GM19463 (cell line): ENCODE data around the gene NMUR2.

Experiments
- ATAC-seq: cut with Tn5 transposase; IDR thresholded peaks from one replicate; pipeline ENCODE4 v1.9.1; 2021; ENCODE audit warnings: mild to moderate bottlenecking, moderate library complexity; ENCODE audit not compliant: unreplicated experiment

The NMUR2 gene

DNA sequence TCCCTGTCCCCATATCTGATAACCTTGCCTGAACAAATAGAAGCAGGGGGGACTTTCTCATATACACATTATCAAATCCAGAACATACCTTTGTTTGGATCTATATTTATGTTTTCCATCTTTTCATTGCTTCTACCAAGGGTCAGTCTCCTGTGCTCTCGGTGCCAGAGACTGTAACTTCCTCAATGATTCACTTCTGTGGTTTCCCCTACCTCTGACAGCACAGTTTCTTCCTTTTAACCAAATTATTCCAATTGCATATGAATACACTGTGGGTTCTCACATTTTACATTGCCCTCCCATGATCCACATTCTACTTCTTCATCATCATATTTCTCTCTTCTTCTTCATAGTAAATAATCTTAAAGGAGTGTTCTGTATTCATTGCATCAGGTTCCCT is 32.2 kb downstream of the NMUR2 start:
- no peak for ATAC-seq

DNA sequence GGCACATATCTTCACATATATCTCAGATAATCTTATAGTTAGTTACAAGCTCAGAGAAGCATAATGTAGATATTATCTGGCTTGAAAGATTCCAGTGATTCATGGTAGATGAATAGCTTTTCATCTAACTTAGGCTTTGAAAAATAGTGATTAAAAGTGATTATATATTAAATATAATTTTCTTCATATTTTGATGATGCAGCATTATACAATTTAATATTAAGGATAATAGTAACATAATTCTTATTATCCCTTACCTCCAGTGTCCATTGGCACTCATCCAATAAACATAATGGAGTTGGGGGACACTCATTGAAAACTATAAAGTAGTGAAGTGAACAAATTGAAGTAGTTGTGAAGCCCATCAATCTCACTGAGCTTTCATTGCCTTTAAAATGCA is 35.8 kb downstream of the NMUR2 start:
- no peak for ATAC-seq

DNA sequence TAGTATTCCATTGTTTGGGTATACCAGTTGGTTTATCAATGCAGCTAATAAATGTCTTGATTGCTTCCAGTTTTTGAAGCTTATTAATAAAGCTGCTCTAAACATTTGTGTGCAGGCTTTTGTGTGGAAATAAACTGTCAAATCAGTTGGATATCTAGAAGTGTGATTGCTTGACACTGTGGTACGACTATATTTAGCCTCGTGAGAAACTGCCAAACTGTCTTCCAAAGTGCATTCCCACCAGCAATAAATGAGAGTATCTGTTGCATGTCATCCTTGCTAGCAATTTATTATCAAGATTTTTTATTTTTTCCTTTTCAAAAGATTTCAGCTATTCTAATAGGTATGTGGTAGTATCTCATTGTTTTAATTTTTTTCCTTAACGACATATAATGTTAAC is 37.5 kb downstream of the NMUR2 start:
- ATAC-seq: no peak

DNA sequence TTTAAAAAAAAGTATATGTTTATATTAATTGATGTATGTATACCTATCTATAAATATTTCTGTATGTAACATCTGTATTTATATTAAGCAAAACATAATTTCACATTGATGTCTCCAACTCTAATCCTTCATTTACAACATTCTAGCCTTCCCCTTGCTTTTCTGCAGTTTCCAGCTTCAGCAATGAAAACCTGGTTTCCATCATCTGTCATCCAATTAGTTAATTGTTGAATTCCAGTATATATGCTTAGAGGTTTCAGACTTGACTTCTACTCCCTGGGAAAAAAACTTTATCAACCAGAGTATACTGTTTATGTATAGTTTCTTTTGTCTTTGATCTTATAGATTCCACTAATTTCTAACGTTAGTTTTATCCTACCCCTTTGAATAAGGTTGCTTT is 38.4 kb downstream of the NMUR2 start:
- ATAC-seq: no peak

DNA sequence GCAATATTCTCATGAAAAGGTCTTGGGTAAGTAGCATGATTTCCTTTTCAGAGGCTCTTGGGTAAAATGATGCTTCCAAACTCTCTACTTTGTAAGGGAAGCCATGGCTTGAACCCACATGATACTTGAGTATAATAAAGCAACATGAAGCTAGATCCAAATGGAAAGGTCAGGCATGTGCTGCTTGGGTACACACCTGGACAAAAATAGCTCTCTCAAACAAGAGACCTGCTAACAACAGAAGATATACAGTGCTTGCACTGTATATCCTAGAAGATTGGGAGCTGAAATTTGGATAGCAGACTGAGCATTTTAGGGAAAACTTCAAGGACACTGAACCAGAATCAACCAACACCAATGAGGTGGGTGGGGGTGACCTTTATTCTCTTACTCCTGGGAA is 40.2 kb downstream of the NMUR2 start:
- ATAC-seq: no peak

DNA sequence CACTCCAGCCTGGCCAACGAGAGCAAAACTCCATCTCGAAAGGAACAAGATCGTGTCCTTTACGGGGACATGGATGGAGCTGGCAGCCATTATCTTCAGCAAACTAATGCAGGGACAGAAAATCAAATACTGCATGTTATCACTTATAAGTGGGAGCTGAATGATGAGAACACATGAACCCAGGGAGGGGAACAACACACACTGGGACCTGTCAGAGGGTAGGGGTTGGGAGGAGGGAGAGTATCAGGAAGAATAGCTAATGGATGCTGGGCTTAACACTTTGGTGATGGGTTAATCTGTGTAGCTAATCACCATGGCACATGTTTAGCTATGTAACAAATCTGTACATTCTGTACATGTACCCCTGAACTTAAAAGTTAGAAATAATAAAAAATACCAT is 40.9 kb downstream of the NMUR2 start:
- ATAC-seq: no peak

DNA sequence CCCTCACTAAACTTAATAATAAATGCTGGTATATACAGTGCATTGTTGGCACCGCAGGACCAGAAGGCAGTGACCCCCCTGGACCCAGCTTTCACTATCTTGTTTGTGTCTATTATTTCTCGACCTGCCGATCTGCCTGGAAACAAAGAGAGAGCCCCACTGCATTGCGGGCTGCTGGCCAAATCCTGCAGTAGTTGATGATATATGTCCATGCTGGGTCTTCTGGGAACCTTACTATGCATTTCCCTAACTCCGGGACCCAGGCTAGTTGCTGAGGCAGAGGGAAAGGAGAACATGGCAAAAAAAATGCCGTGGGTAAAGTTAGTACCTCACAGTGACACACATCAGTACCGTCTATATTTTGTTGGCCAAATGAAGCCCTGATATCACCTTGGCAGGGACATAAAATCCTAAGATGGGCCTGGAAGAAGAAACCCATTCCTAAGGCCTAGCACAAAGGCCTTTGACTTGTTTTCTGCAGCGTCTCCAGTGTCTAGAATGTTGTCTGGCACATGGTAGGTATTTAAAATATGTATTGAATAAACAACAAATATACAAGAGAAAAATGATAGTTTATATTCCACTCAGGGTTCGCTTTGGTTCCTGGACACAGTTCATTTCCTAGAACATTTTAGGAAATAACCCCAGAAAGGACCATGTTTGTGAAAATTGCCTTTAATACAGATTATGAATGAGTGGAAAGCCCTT is 46.1 kb downstream of the NMUR2 start:
- no peak for ATAC-seq

DNA sequence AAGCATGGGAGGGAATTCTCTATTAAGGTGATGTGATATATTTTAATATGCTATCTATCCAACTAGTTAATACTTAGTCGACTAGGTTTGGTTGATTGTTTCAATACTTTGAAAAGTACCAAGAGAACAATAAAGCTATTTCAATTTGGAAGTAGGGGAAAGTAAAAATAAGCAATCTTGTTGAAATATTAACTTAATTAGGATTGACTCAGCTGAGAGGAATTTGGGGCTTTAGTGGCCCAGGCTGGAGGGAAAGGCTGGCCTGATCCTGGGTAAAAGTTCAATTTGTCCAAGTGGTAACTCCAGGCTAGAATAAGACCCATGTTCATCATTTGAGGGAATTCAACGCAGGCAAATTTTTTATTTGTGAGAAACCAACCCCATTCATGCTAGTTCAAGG is 48.6 kb downstream of the NMUR2 start:
- no peak for ATAC-seq

DNA sequence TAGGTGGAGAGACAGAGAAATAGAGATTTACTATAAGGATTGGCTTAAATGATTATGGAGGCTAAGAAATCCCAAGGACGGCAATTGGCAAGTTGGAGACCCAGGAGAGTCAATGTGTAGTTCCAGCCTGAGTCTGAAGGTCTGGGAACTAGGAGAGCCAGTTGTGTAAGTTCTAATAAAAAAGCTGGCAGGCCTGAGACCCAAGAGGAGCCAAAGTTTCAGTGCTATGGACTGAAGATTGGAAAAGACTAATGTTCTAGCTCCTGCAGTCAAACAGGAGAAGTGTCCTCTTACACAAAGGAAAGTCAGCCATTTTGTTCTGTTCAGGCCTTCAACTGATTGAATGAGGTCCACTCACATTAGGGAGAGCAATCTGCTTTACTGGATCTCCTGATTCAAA is 50.0 kb downstream of the NMUR2 start:
- ATAC-seq: no peak

DNA sequence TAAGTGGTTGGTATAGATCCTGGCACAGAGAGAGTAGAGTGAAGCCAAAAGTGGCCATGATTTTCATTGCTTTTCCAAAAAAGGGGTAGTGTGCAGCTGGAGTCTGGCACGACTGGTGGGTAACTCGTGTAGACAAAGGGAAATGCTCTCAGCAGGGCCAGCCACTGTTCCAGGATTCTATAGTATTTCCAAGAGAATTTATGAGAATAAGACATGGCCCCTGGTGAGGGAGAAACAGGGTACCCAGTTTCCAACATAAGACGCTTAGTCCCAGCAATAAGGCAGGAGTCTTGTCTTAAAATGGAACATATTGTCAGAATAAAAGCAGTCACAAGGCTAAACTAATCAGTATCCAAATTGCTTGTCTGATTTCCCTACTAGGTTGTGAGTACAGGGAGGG is 52.1 kb downstream of the NMUR2 start:
- ATAC-seq: no peak

DNA sequence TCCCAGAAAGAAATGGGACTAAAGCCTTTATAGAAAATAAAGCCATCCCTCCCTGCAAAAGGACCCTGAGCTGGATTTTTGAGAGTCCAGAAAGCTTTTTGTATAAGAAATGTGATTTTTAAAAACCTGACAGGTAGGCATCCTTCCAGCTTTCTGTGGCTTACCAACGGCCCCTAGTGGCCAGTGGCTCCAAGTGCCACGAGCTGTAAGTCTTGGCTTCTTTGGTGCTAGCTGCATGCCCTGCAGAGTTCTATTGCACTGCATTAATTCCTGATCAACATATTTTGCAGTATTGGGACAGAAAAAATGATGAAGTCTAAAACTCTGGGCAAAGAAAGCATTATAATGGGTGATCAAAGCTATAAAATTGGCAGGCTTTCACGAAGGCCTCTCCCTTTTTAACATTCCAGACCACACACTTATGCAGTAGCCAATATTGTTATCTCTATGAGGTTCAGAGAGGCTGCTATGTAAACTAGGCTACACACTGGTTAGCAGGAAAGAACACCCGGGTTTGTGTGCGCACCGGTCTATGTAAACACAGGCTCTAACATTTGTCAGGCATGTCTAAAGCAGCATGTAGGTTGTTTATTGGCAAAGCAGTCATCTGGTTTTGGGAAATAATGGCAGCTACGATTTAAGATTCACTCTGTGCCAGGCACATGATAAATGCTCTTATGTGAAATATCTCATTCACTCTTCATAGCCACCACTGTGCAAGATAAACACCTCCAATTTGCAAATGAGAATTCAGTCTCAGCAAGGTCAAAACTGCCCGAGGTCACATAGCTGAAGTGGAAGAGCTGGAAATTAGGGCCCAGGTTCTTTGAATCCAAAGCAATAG is 55.2 kb downstream of the NMUR2 start:
- ATAC-seq: peak; percentile 93
